Right forelimb (tissue), 1 donor: Measurements from ENCODE around the gene DBF4.
A peak's percentile ranks its signal among the peaks of the same experiment; 100 is the strongest.
"Not testable (repeated sequence)": the region's sequence is repeated elsewhere in the genome, so short reads cannot be mapped to it uniquely, and the experiment has no call there.

Experiments used
- DNase-seq: peaks from one replicate; pipeline ENCODE4 v3.0.0-alpha.2; 2018

Gene DBF4

GRCh38 chr7:87885018-87885417, 8.7 kb downstream of the DBF4 start:
- DNase-seq: no peak

GRCh38 chr7:87886875-87887274, 10.6 kb downstream of the DBF4 start:
- no peak for DNase-seq

DNA sequence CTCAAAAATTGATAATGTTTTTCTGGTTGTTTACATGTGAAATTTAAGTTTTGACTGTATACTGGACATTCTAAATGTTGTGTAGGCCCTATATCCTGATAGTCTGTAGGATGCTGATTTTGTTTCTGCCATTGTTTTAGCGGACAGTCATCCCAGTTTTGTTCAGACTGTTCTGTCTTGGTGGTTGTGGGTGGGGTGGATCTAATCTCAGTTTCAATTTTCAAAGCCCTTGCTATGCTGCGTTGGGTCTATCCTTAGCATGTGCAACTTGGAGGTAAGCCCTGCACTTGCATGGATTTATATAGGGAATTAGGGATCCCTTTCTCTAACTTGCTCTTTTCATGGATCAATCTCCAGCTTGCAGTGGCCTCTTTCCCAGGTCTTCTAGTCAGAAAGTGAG, 19.1 kb downstream of the DBF4 start:
- DNase-seq: no peak

- DNase-seq: no peak
Observed at GRCh38 chr7:87899255-87899654, 23.0 kb downstream of the DBF4 start.

GRCh38 chr7:87907136-87907906, 31.0 kb downstream of the DBF4 start:
- not testable (repeated sequence) for DNase-seq

- DNase-seq: not testable (repeated sequence)
Observed at GRCh38 chr7:87908814-87909213, 32.5 kb downstream of the DBF4 start.

DNA sequence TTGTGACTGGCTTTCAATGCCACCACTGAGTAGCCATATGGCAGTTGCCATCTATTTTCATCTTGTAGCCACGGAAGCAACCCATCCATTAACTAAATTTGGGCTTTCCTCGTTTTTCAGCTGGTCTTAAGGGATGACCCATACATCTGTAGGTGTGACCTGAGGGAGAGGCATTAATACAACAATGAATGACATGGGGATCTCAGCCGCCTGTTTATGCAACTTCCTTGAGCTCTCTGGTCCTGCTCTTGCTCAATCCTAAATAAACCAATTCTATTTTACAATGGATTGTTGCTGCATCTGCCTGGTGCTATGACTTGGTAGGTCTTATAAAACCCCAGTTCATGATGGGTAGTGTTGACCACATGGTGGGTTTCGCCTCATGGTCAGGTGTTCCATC, 35.8 kb downstream of the DBF4 start:
- DNase-seq: no peak

GRCh38 chr7:87918740-87919139, 42.4 kb downstream of the DBF4 start:
- no peak for DNase-seq

DNA sequence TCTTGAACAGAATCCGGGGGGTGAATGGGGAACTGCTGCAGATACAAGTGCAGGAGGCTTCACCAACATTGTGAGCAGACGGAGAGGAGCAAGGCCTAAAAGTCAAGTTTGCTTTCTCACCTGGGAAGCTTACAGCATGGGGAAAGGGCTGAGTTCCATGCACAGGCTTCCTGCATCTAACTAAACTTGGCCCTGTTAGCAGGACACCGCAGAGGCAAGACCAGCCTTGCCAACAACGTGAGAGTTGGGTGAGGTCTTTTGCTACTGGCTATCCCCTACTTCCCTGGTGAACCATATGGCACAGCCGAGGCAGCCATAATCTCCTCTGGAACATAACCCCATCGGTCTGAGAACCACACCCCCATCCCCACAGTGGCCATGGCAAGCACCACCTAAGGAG, 43.6 kb downstream of the DBF4 start:
- DNase-seq: no peak

DNA sequence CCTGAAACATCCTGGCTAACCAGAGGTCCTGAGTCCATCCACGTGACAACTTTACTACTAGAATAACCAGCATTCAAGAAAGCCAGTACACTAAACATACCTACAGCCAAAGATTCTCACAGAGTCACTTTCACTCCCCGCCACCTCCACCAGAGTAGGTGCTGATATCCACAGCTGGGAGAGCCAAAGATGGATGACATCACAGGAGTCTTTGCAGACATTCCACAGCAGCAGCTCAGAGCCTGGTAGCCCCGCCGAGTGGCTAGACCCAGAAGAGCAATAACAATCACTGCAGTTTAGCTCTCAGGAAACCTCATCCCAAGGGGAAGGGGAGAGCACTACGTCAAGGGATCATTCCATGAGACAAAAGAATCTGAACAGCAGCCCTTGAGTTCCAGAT, 44.3 kb downstream of the DBF4 start:
- DNase-seq: no peak

DNA sequence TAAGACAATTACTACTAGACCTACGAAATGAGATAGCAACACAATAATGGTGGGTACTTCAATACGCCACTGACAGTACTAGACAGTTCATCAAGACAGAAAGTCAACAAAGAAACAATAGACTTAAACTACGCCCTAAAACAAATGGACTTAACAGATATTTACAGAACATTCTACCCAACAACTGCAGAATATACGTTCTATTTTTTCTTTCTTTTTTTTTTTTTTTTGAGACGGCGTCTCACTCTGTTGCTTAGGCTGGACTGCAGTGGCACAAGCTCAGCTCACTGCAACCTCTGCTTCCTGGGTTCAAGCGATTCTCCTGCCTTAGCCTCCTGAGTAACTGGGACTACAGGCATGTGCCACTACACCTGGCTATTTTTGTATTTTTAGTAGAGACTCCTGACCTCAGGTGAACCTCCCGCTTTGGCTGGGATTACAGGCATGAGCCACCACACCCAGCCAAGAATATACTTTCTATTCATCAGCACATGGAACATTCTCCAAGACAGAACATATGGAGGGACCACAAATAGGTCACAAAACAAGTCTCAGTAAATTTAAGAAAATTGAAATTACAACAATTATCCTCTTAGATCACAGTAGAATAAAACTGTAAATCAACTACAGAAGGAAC, 46.6 kb downstream of the DBF4 start:
- not testable (repeated sequence) for DNase-seq

DNA sequence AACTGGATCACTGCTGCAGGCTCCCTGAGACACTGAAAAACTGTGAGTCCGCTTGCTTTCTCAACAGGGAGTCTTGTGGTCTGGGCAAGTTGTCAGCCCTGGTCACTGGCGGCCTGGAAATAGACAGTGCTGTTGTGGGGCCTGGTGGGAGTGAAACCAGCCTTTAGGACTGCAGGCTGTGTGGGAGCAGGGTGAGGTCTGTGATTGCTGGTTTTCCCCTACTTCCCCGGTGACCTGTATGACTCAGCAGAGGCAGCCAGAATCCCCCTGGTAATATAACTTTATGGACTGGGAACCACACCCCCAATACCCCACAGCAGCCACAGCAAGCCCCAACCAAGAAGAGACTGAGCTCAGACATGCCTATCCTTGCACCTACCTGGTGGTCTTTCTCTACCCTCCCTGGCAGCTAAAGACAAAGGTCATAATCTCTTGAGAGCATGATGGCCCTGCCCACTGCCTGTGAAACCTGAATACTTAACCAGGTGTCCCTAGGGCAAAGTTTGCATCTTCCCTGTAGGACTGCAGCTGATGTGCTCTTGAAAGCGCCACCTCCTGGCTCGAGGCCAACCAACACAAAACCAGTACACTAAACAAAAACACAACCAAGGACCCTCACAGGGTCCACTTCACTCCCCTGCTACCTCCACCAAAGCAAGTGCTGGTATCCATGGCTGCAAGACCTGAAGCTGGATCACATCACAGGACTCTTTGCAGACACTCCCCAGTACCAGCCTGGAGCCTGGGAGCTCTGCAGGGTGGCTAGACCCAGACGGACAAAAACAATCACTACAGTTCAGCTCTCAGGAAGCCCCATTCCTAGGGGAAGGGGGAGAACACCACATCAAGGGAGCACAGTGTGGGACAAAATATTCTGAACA, 50.5 kb downstream of the DBF4 start:
- peak; percentile 52 for DNase-seq

GRCh38 chr7:87933605-87933952, 57.3 kb downstream of the DBF4 start:
- DNase-seq: no peak

DNA sequence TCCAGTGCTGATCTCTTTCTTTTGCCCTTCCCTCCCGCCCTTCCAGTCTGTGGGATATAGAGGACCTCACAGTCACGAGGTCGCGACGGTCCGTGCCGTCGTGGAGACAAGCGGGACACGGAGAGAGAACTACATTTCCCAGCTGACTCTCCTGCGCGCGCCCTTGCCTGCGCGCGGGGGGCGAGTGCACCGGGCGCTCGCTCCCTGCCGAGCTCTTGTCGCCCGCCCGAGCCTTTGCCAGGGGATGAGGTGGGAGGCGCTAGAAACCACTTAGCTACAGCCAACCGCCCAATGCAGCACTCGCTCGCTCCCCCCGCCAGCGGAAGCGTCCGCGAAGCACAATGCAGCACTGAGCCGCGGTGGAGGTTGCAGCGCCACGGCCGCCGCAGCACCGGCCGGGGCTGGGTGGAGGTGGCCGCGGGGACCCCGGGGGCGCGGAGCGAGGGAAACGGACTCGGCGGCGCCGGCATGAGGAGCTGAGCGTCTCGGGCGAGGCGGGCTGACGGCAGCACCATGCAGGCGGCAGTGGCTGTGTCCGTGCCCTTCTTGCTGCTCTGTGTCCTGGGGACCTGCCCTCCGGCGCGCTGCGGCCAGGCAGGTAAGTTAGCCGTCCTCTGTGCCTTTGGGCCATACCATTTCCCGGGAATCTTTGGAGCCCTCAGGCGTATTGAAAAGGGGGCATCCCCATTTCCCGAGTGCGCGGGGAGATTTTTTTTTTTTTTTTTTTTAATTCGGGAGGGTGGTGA, 57.8 kb downstream of the DBF4 start, which contains the start of gene ADAM22:
Gene ADAM22 (plus strand): TSS at position 299 of the 746 bp plus-strand sequence. CDS start 215 bp downstream, at position 514.
- DNase-seq: peak; percentile 92

- peak; percentile 57 for DNase-seq
Observed at GRCh38 chr7:87934699-87935383, 58.5 kb downstream of the DBF4 start.

- DNase-seq: no peak
Observed at GRCh38 chr7:87935384-87935706, 59.1 kb downstream of the DBF4 start.

- no peak for DNase-seq
Observed at GRCh38 chr7:87941138-87941537, 64.8 kb downstream of the DBF4 start.

DNA sequence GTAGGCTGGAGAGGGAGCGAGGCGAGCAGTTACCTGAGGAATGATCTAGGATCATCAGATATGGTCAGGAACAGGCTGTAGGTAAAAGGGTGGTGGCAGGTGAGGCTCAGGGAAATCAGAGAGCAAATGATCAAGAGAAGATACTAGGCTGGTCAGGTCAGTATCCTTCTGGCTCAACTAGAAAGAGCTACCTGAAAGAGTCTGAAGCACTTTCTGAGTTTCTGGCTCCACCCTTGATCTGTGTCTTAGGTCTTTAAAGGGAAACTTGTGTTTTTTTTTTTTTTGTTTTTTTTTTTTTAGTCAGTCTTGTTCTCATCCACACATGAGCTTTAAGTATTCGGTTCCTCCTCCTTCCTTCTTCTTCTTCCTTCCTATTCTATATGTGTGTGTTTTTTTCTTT, 68.3 kb downstream of the DBF4 start:
- DNase-seq: no peak

GRCh38 chr7:87945926-87946325, 69.6 kb downstream of the DBF4 start:
- not testable (repeated sequence) for DNase-seq

DNA sequence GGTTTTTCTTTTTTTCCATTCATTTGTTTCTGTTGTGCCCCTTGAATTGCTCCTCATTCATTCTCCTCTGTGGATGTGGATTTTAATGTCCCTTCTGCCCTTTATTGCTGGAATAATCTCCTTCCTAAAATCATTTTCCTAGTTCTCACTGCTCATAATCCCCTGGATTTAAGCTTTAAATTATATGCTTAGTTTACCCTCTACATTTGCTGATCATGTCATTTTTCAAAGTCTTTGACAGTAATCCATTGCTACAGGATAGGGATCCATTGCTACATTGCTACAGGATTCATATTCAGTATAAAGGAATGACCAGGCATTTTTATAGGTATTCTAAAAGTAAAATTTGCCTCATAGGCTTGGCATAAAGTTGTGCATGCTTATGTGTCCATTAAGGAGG, 72.1 kb downstream of the DBF4 start:
- no peak for DNase-seq
